ENCODE measurements around the gene DDR2. TPM values are rescaled to one million over a fixed set of nuclear protein-coding genes. Genes with fewer than 3 reads are reported as not detected.

The DDR2 gene
- total RNA-seq, 1 experiment from 2014 or later: 37.5 TPM

DNA sequence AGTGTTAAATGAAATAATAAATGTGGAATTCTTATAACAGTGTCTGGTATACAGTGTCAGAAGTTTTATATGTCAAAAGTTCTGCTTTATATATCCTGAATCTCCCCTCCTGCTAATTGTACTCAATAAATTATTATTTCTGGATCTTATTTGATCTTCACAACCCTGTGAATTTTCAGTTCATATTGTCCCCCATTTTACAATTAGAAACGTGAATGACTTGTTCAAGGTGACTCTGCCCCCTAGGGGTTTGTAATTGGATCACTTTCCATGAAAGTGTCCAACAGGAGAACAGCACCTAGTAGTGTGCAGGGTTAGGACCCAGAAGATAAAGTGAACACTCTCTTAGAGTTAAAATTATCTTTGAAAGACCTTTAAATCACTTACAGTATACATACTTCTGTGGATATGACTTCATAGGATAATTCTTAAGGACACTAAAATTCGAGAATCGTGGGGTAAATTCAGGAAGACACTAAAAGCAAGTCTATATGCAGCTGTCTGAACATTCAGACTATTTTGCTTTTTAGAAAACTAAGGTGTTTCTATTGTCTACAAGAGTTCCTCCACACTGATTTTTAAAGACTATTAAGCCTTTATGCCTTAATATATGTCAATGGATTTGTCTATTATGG lies 4.5 kb upstream of the DDR2 start:
- peak; percentile 12 for DNase-seq (ENCODE audit: low spot score)
- in situ Hi-C loops (cut with HindIII; ENCODE audit: low sequenced_read_pairs): no loop called here

DNA sequence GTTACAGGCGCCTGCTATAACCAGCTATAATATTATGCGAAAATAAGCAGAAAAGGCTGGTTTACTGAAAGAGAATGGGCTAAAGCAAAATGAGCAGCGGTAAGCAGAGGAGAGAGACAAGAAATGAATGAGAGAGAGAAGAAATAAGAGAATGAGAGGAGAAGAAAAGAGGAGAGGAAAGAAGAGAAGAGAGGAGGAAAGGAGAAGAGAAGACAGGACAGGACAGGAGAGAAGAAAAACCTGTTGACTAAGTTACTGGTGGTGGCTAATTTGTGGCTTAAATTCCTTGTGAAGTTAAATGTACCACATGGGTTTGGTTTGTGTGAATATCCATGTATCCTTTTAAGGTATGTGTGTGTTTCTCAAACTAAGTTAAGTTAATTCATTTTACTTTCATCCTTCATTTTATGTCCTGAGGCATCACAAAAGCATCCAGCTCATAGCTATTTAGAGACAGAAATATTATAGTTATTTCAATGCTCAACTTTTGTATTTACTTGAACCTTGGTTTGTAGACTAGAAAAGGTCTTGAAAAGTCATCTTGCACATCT lies 3.1 kb upstream of the DDR2 start:
- in situ Hi-C loops (cut with HindIII; ENCODE audit: low sequenced_read_pairs): no loop called here
- no peak for DNase-seq (ENCODE audit: low spot score)

DNA sequence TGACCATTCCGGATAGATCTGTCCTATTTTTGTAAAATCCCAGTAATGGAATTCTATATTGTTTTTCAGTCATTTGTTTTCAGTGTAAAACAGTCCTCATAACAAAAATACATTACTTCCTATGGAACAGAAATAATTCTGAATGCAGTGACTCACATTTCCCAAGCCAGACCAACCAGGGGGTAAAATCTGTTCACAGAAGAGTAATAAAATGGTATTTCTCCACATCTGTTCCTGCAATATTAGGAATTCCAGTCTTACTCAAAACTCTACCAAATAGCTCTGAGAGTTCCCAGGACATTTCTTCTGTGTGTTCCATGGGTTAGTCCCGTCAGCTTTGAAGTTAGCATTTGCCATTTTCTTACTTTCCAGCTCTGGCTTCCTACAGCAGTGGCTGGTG lies 2.6 kb upstream of the DDR2 start:
- in situ Hi-C loops (cut with HindIII; ENCODE audit: low sequenced_read_pairs): no loop called here

GRCh38 chr1:162631546-162632191 lies 595 bp upstream of the DDR2 start:
- in situ Hi-C loops (cut with HindIII; ENCODE audit: low sequenced_read_pairs): no loop called here
- peak; percentile 58 for DNase-seq (ENCODE audit: low spot score)

More for the DNA sequence above, 2.6 kb upstream of the DDR2 start:
- DNase-seq (ENCODE audit: low spot score): no peak

GRCh38 chr1:162632698-162633080 lies 425 bp downstream of the DDR2 start:
- in situ Hi-C loops (cut with HindIII; ENCODE audit: low sequenced_read_pairs): no loop called here
- no peak for DNase-seq (ENCODE audit: low spot score)

DNA sequence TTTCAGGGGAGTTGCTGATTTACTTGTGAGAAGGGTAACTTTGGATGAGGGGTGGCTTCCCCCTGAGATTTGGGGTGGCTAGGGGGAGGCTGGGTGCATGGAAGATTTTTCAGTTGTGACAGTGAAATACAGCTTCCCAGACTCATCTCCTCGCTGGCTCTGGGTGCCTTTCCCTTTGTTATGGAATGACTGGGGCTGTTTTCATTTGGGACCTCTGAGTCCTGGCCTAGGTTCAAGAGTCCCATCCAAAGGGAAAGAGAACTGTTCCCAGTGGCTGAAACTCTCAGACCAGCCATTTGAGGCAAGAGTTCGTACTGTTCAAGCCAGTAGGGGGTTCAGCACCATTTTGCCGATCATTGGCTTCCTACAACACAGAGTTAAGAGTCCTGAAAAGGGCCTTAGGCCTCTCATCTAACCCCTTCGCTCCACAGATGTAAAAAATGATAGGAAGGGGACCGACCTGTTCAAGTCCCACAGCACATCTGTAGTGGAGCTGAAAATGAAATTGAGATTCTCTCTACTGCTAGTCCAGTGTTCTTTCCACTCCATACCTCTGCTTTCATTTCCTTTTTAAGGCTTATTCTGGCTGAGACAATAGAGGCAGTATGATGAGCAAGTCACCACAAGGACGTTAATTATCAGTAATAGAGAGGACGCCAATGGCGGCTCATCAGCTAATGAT lies 958 bp downstream of the DDR2 start:
- peak; percentile 13 for DNase-seq (ENCODE audit: low spot score)
- in situ Hi-C loops (cut with HindIII; ENCODE audit: low sequenced_read_pairs): no loop called here

DNA sequence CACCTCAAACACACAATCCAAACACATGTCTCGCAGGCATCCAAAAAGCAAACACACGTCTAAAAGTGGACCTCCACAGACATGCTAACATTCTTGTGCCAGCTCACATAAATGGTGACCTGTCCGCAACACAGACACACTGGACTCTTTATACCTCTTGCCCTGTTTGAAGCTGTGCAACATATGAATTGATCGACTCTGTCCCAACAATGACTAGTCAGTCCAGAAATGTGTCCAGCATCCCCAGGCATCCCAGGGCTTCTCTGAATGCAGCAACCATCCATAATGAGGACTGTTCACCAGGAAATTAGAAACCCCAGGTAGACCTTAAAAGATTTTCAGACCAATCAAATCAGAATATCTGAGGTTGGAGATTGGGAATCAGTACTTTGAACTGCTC lies 3.2 kb downstream of the DDR2 start:
- no peak for DNase-seq (ENCODE audit: low spot score)
- in situ Hi-C loops (cut with HindIII; ENCODE audit: low sequenced_read_pairs): no loop called here

- in situ Hi-C loops (cut with HindIII; ENCODE audit: low sequenced_read_pairs): no loop called here
- no peak for DNase-seq (ENCODE audit: low spot score)
Observed at GRCh38 chr1:162639718-162640117, 7.5 kb downstream of the DDR2 start.

- in situ Hi-C loops (cut with HindIII; ENCODE audit: low sequenced_read_pairs): no loop called here
- DNase-seq (ENCODE audit: low spot score): no peak
Observed at GRCh38 chr1:162641114-162641513, 8.8 kb downstream of the DDR2 start.

DNA sequence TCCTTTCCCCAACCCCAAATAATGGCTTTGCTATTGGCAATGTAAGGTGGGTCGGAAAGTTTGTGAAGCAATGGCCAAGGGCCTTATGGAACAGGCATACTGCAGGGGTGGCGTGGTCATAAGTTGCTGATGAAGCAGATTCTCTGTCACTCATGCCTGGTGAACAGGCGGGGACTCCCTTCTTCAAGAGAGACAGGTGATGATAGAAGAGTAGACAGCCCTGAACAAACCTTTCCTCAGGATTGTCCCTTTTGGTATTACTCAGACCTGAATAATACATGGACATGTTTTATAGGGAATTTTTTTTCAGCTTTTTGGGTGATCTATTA lies 12.7 kb downstream of the DDR2 start:
- in situ Hi-C loops (cut with HindIII; ENCODE audit: low sequenced_read_pairs): no loop called here
- no peak for DNase-seq (ENCODE audit: low spot score)

DNA sequence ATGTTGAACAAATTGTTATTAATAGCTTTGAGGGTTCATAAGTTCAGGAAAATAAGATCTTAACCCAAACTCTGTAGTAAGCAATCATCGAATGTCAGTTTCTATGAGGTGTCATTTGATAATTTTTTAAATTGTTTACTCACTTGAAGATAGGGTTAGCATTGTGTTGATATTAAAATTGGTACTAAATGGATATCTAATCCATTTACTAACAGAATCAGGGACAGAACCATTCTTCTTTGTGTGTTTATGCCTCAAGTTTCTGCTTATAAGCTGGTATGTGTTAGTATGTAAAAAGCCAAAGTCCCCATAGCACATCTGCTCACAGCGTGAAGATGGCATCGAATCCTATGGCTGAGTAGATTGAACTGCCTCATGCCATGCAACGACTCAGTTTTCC lies 13.4 kb downstream of the DDR2 start:
- no peak for DNase-seq (ENCODE audit: low spot score)
- in situ Hi-C loops (cut with HindIII; ENCODE audit: low sequenced_read_pairs): no loop called here

DNA sequence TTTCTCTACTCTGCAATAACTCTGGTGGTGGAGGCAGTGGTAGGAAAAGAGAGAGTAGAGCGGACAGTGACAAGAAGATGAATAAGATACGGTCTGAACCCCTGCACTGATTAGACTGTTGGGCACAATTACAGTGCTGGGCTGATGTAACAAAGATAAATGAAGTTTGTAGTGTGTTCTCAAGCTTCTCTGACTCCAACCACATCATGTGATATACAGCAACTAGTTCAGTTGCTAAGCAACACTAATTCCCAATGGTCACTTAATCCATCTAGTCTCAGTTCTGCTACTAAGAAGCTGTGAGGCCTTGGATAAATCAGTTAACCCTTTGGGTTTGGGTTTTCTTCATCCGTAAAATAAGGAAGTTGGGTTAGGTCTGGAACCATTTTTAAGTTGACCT lies 17.3 kb downstream of the DDR2 start:
- DNase-seq (ENCODE audit: low spot score): no peak
- in situ Hi-C loops (cut with HindIII; ENCODE audit: low sequenced_read_pairs): no loop called here

DNA sequence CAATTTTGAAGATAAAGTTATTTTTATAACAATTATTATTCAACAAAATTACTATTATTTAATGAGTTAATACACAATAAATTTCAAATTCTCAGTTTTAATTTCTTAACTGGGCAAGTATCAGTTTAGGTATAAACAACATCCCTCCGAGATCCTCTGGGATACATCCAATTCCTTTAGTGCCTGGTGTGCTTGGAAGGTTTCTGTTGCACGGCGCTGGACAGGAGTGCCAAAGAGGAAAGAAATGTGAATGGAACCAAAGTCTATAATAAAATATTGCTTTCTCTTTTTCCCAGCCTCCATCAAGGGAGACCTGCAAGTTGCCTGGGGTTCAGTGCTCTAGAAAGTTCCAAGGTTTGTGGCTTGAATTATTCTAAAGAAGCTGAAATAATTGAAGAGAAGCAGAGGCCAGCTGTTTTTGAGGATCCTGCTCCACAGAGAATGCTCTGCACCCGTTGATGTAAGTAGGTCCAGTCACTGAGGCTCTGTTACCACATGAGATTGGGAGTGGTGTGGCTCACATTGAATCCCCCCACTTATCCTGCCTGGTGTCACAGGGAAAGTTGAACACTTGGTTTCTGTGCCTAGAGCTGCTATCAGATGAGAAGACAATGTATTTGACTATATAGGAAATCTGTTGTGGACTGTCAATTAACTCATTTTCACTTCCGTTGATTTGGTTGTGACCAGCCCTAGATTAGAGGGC lies 22.8 kb downstream of the DDR2 start:
- DNase-seq (ENCODE audit: low spot score): no peak
- in situ Hi-C loops (cut with HindIII; ENCODE audit: low sequenced_read_pairs): no loop called here

GRCh38 chr1:162656266-162656665 lies 24.0 kb downstream of the DDR2 start:
- DNase-seq (ENCODE audit: low spot score): no peak
- in situ Hi-C loops (cut with HindIII; ENCODE audit: low sequenced_read_pairs): no loop called here

GRCh38 chr1:162660574-162660973 lies 28.3 kb downstream of the DDR2 start:
- no peak for DNase-seq (ENCODE audit: low spot score)
- in situ Hi-C loops (cut with HindIII; ENCODE audit: low sequenced_read_pairs): no loop called here

DNA sequence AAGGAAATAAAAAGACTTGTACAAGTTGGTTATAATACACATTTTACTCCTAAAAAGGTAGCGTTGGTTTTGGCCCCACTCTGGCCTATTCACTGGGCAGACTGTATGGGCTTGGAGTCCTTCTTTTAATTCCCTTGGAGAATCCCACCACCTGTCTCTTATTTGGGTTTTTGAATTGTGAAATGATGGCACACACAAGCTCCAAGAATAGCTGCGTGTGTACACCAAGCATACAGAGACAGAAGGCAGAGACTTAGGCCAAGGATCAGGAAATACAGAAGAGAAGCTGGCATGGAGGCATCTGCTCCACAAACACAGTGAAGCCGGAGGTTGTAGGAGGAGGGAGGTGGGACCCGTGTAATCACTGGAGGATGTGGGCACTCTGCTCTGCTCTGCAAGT lies 29.1 kb downstream of the DDR2 start:
- peak; percentile 34 for DNase-seq (ENCODE audit: low spot score)
- in situ Hi-C loops (cut with HindIII; ENCODE audit: low sequenced_read_pairs): no loop called here

- in situ Hi-C loops (cut with HindIII; ENCODE audit: low sequenced_read_pairs): no loop called here
Observed at GRCh38 chr1:162662013-162662412, 29.7 kb downstream of the DDR2 start.

GRCh38 chr1:162663086-162663485 lies 30.8 kb downstream of the DDR2 start:
- in situ Hi-C loops (cut with HindIII; ENCODE audit: low sequenced_read_pairs): no loop called here
- DNase-seq (ENCODE audit: low spot score): no peak

More at GRCh38 chr1:162662013-162662412, 29.7 kb downstream of the DDR2 start:
- no peak for DNase-seq (ENCODE audit: low spot score)

DNA sequence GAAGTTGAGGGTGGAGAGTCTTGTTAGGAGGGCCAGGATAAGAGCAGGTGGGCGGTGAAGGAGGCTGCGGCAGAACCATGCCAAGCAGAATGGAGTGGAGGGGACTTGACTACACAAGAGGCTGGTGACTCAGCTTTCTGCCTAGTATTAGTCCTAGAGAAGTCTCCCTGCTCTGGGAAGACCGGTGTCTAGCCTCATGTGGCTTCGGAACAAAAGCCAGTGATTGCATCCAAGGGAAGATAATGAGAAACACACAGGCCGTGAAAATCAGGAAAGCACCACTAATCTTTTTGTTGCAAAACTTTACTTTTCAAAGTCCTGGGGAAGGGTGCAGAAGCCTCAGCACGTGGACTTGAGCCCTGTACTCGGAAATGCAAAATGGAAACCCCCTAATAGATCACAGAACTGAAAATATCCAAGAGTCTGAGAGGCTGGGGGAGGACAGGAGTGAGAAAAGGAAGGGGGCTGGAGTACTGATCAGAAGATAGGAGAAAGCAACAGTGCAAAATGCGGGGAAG lies 31.4 kb downstream of the DDR2 start:
- no peak for DNase-seq (ENCODE audit: low spot score)
- in situ Hi-C loops (cut with HindIII; ENCODE audit: low sequenced_read_pairs): no loop called here

Measured in G401 (cell line).